ENCODE data around the gene SRRM3. TPM values are rescaled to one million over a fixed set of nuclear protein-coding genes. Genes with fewer than 3 reads are reported as not detected.

The SRRM3 gene
- total RNA-seq, 1 donor from 2014 or later = 0.46 TPM

DNA sequence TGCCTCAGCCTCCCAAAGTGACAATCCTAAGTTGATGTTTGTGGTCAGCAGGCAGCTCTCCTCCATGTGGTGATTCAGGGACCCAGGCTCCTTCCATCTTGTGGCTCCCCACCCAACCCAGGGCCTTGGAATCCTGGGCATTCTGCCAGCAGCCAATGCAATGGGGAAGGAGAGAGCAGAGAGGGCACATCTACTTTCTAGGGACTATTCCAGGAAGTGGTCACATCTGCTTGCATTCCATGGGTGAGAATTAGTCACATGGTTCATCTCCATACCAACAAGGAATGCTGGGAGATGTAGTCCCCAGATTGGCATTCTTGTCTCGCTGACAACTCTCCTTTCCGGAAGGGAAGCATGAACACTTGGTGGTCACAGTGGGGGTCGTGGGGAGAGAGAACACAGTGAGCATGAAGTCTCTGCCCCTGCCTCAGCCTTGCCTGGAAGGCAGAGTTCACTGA is 9.9 kb upstream of the SRRM3 start:
- no peak overlapping the region for H3K27ac Mint-ChIP-seq (ENCODE audit: unreplicated experiment)
- H3K27me3 Mint-ChIP-seq (ENCODE audit: unreplicated experiment) = peaks cover 11% of the 10 kb centered on the region
- no peak for DNase-seq (ENCODE audit: extremely low spot score, unreplicated experiment)
- H3K4me3 Mint-ChIP-seq (ENCODE audit: unreplicated experiment) = no peak overlapping the region
- no peaks in the 10 kb centered on the region for H3K4me1 Mint-ChIP-seq (ENCODE audit: unreplicated experiment)
- H3K36me3 Mint-ChIP-seq (ENCODE audit: unreplicated experiment) = no peaks in the 10 kb centered on the region
- no peaks in the 10 kb centered on the region for H3K9me3 Mint-ChIP-seq (ENCODE audit: unreplicated experiment)
- TF ChIP-seq, protein P1, sequence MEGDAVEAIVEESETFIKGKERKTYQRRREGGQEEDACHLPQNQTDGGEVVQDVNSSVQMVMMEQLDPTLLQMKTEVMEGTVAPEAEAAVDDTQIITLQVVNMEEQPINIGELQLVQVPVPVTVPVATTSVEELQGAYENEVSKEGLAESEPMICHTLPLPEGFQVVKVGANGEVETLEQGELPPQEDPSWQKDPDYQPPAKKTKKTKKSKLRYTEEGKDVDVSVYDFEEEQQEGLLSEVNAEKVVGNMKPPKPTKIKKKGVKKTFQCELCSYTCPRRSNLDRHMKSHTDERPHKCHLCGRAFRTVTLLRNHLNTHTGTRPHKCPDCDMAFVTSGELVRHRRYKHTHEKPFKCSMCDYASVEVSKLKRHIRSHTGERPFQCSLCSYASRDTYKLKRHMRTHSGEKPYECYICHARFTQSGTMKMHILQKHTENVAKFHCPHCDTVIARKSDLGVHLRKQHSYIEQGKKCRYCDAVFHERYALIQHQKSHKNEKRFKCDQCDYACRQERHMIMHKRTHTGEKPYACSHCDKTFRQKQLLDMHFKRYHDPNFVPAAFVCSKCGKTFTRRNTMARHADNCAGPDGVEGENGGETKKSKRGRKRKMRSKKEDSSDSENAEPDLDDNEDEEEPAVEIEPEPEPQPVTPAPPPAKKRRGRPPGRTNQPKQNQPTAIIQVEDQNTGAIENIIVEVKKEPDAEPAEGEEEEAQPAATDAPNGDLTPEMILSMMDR (IDR thresholded peaks at IDR 0.05) = no peak

DNA sequence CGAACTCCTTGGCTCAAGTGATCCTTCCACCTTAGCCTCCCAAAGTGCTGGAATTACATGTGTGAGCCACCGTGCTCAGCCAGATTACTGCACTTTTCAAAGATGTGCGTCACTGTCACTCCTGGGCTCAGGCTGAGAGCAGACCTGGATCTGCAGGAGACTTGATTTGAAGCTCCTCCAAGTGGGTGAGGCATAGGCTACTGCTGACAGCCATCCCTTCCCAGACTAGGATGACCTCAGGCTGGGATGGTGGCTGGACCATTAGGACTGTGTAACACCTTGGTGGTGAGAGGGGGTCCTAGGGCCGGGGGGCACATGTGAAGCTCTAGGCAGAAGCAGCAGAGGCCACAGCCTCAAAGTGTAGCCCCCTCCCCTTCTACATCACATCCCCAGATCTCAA is 8.2 kb upstream of the SRRM3 start:
- TF ChIP-seq, protein P1 (IDR thresholded peaks at IDR 0.05) = no peak
- H3K36me3 Mint-ChIP-seq (ENCODE audit: unreplicated experiment) = no peaks in the 10 kb centered on the region
- no peak for DNase-seq (ENCODE audit: extremely low spot score, unreplicated experiment)
- H3K27ac Mint-ChIP-seq (ENCODE audit: unreplicated experiment) = no peak overlapping the region
- no peaks in the 10 kb centered on the region for H3K4me1 Mint-ChIP-seq (ENCODE audit: unreplicated experiment)
- peaks cover 11% of the 10 kb centered on the region for H3K27me3 Mint-ChIP-seq (ENCODE audit: unreplicated experiment)
- no peak overlapping the region for H3K4me3 Mint-ChIP-seq (ENCODE audit: unreplicated experiment)
- no peaks in the 10 kb centered on the region for H3K9me3 Mint-ChIP-seq (ENCODE audit: unreplicated experiment)

DNA sequence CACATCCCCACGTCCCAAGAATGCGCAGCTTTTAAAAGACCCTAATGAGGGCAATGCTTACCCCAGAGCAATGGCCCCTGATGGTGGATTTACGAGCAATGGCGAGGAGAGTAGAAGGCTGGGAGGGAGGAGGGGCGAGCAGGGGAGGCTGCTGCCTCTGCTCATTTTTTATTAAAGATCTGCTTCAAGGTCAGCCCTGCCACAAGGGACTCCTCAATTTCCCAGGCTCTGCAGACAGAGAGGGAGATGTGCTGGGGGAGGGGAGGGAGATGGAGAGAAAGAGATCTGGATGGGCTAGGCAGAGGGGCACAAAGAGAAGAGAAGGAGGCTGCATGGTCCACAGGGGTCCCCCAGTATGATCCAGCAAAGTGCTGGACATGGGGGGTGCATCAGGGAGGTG is 7.8 kb upstream of the SRRM3 start:
- TF ChIP-seq, protein P1 (IDR thresholded peaks at IDR 0.05) = no peak
- no peaks in the 10 kb centered on the region for H3K4me1 Mint-ChIP-seq (ENCODE audit: unreplicated experiment)
- H3K36me3 Mint-ChIP-seq (ENCODE audit: unreplicated experiment) = no peaks in the 10 kb centered on the region
- H3K9me3 Mint-ChIP-seq (ENCODE audit: unreplicated experiment) = no peaks in the 10 kb centered on the region
- peaks cover 11% of the 10 kb centered on the region for H3K27me3 Mint-ChIP-seq (ENCODE audit: unreplicated experiment)
- DNase-seq (ENCODE audit: extremely low spot score, unreplicated experiment) = no peak
- no peak overlapping the region for H3K4me3 Mint-ChIP-seq (ENCODE audit: unreplicated experiment)
- H3K27ac Mint-ChIP-seq (ENCODE audit: unreplicated experiment) = no peak overlapping the region

DNA sequence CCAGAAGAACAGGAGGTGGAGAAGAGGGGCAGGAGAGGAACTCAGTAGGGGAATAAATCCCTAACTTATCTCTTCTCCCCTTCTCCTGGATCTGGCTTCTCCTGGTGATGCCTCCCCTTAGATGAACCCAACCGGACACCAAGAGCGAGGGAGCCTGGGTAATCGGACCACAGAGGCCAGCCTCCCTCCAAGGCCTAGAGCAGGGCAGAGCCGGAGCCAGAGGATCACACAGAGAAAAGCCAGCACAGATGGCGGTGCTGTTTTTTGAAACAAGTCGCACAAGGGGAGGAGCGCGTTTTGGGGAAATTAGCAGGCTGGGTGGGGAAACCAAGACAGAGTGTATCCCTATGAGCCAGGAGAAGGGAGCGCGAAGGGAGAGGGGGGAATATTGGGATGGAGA is 4.9 kb upstream of the SRRM3 start:
- no peak overlapping the region for H3K4me3 Mint-ChIP-seq (ENCODE audit: unreplicated experiment)
- TF ChIP-seq, protein P1 (IDR thresholded peaks at IDR 0.05) = no peak
- no peaks in the 10 kb centered on the region for H3K36me3 Mint-ChIP-seq (ENCODE audit: unreplicated experiment)
- no peak for DNase-seq (ENCODE audit: extremely low spot score, unreplicated experiment)
- no peaks in the 10 kb centered on the region for H3K9me3 Mint-ChIP-seq (ENCODE audit: unreplicated experiment)
- no peak overlapping the region for H3K27ac Mint-ChIP-seq (ENCODE audit: unreplicated experiment)
- peaks cover 15% of the 10 kb centered on the region for H3K27me3 Mint-ChIP-seq (ENCODE audit: unreplicated experiment)
- H3K4me1 Mint-ChIP-seq (ENCODE audit: unreplicated experiment) = no peaks in the 10 kb centered on the region

DNA sequence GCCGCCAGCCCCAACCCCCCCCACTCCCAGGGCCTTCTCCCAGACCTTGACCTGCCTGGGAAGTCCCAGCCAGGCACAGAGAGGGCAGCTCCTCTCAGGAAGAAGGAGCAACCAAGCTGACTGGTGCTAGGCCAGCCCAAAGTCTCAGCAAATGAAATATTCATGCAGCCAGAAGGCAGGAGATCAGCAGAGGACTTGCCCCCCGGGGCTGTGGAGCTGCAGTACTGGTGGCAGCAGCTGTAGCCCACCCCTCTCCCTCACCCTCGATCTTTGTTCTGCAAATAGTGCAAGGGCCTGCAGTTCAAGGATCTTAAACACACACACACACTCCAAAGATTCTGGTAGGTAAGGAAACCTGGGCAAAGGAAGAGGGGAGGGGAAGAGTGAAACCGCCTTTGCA is 3.5 kb upstream of the SRRM3 start:
- DNase-seq (ENCODE audit: extremely low spot score, unreplicated experiment) = no peak
- peaks cover 15% of the 10 kb centered on the region for H3K27me3 Mint-ChIP-seq (ENCODE audit: unreplicated experiment)
- no peak overlapping the region for H3K4me3 Mint-ChIP-seq (ENCODE audit: unreplicated experiment)
- H3K4me1 Mint-ChIP-seq (ENCODE audit: unreplicated experiment) = no peaks in the 10 kb centered on the region
- TF ChIP-seq, protein P1 (IDR thresholded peaks at IDR 0.05) = no peak
- H3K36me3 Mint-ChIP-seq (ENCODE audit: unreplicated experiment) = no peaks in the 10 kb centered on the region
- no peak overlapping the region for H3K27ac Mint-ChIP-seq (ENCODE audit: unreplicated experiment)
- no peaks in the 10 kb centered on the region for H3K9me3 Mint-ChIP-seq (ENCODE audit: unreplicated experiment)

All from osteocyte (in vitro differentiated cells).